Activated T-helper 17 cell treated with anti-CD3 and anti-CD28 coated beads, Interleukin-2, amount 50 U/mL, for 72 hours (primary cell): ENCODE data around the gene SYCP3. TPM values are rescaled to one million over a fixed set of nuclear protein-coding genes. Genes with fewer than 3 reads are reported as not detected.

Experiments used
- ATAC-seq: fragments of 150-1000 bp; cut with Tn5 transposase; replicated peaks from 2 replicates; pipeline ENCODE4 v1.10.0; 2021; ENCODE audit warnings: mild to moderate bottlenecking, moderate library complexity
- H3K27ac Mint-ChIP-seq: one replicate; pipeline ENCODE4 v1.8.0; 2022; ENCODE audit warnings: mixed read lengths
- H3K27me3 Mint-ChIP-seq: one replicate; pipeline ENCODE4 v1.8.0; 2022; ENCODE audit warnings: mixed read lengths
- H3K36me3 Mint-ChIP-seq: one replicate; pipeline ENCODE4 v1.8.0; 2022; ENCODE audit warnings: low read depth, mild to moderate bottlenecking, mixed read lengths
- H3K4me1 Mint-ChIP-seq: one replicate; pipeline ENCODE4 v1.8.0; 2022; ENCODE audit warnings: mixed read lengths
- H3K4me3 Mint-ChIP-seq: one replicate; pipeline ENCODE4 v1.8.0; 2022; ENCODE audit warnings: mild to moderate bottlenecking, mixed read lengths
- H3K9me3 Mint-ChIP-seq: one replicate; pipeline ENCODE4 v1.8.0; 2022; ENCODE audit warnings: mixed read lengths
- total RNA-seq, 2 donors: library from RNA; stranded (reverse); gene quantifications; one replicate each; pipeline ENCODE4 v1.2.3, GENCODE V29; 2022

The SYCP3 gene
- under 1 TPM; 0.30 to 0.42 TPM for total RNA-seq

DNA sequence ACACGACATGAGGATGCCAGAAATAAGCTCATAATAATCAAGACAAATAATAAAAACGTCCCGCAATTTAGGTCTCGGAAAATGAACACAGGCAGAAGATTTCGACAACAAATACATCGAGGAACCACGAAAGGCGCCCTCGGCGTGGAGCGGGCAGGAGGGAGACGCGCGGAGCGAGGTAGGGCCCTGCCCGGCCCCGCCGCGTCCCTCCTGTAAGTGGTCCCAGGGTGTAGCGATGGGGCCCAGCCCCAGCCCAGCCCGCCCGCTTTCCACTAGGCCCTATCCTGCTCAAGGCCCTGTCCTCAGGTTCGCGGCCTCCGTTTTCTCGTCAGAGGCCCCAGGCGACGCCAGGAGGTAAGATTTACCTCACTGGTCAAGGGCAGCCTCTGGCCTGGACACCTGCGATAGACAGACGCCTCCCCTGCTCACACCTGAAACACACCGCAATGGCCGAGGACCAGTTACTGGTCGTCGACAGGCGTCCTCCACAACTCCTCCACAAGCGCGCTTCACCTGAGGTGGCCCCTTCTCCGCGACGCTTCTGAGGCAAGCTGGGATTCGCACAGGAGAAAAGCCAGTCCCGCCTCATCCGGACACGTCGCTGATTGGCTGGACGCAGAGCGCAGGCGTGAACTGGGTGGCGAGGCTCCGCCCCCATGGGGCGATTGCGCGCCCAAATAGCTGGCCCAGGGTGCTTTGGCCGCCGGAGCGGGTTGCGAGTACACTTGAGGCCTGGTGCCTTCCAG is at the start of gene SYCP3:
Gene SYCP3, minus strand, starts transcription at position 543 of the 746 bp plus-strand sequence. CDS start 1,527 bp downstream, outside the sequence.
- no peaks in the 10 kb centered on the region for H3K4me1 Mint-ChIP-seq

DNA sequence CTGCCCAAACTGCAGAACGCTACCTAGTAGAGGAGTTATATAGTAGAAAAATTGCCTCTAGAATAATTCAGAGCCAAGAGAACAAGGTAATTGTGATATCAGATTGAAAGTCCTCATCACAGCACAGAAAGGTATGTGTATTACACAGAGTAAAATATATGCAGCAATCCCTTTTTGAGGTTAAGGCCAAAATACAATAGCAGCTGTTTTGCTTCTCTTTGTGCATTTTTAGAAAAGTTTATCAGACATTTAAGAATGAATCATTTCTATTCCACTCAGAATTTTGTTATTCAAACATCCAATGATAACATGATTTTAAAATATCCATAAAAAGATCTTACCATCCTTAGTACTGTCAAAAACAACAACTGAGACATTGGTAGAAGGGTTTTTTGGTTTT is 46.4 kb upstream of the SYCP3 start:
- H3K27me3 Mint-ChIP-seq: no peaks in the 10 kb centered on the region
- peaks cover 59% of the 10 kb centered on the region for H3K36me3 Mint-ChIP-seq
- H3K4me3 Mint-ChIP-seq: no peak overlapping the region
- H3K27ac Mint-ChIP-seq: no peak overlapping the region
- H3K4me1 Mint-ChIP-seq: peaks cover 21% of the 10 kb centered on the region
- no peaks in the 10 kb centered on the region for H3K9me3 Mint-ChIP-seq
- ATAC-seq: no peak

More for the DNA sequence above, at the start of gene SYCP3:
- Mint-ChIP-seq H3K36me3 (peaks cover 15% of the 10 kb centered on the region), H3K27ac (no peak within 1 kb of the TSS), H3K9me3 (no peaks in the 10 kb centered on the region), H3K4me3 (no peak within 1 kb of the TSS), H3K27me3 (no peaks in the 10 kb centered on the region)
- ATAC-seq: no peak

- no peak for ATAC-seq
- Mint-ChIP-seq H3K4me3 (no peak overlapping the region), H3K4me1 (peaks cover 23% of the 10 kb centered on the region), H3K27ac (peak overlapping the region; percentile 9), H3K36me3 (peaks cover 57% of the 10 kb centered on the region), H3K27me3 (no peaks in the 10 kb centered on the region), H3K9me3 (no peaks in the 10 kb centered on the region)
These were observed 45.1 kb upstream of the SYCP3 start for GRCh38 chr12:101784376-101784775.

- Mint-ChIP-seq H3K27ac (peak overlapping the region; percentile 9), H3K4me3 (no peak overlapping the region), H3K4me1 (peaks cover 23% of the 10 kb centered on the region), H3K27me3 (no peaks in the 10 kb centered on the region), H3K9me3 (no peaks in the 10 kb centered on the region), H3K36me3 (peaks cover 52% of the 10 kb centered on the region)
- no peak for ATAC-seq
These were observed 44.6 kb upstream of the SYCP3 start for GRCh38 chr12:101783838-101784237.

GRCh38 chr12:101783150-101783549 is 43.9 kb upstream of the SYCP3 start:
- peaks cover 23% of the 10 kb centered on the region for H3K4me1 Mint-ChIP-seq
- peaks cover 47% of the 10 kb centered on the region for H3K36me3 Mint-ChIP-seq
- peak overlapping the region; percentile 85 for H3K27ac Mint-ChIP-seq
- H3K4me3 Mint-ChIP-seq: peak overlapping the region; percentile 30
- ATAC-seq: no peak
- H3K9me3 Mint-ChIP-seq: no peaks in the 10 kb centered on the region
- no peaks in the 10 kb centered on the region for H3K27me3 Mint-ChIP-seq

GRCh38 chr12:101782273-101782731 is 43.0 kb upstream of the SYCP3 start:
- ATAC-seq: peak; percentile 79
- Mint-ChIP-seq H3K27me3 (no peaks in the 10 kb centered on the region), H3K36me3 (peaks cover 41% of the 10 kb centered on the region), H3K4me1 (peaks cover 23% of the 10 kb centered on the region), H3K4me3 (peak overlapping the region; percentile 30), H3K9me3 (no peaks in the 10 kb centered on the region), H3K27ac (peak overlapping the region; percentile 85)

- no peaks in the 10 kb centered on the region for H3K27me3 Mint-ChIP-seq
- peak overlapping the region; percentile 85 for H3K27ac Mint-ChIP-seq
- peak; percentile 69 for ATAC-seq
- peak overlapping the region; percentile 30 for H3K4me3 Mint-ChIP-seq
- no peaks in the 10 kb centered on the region for H3K9me3 Mint-ChIP-seq
- peaks cover 36% of the 10 kb centered on the region for H3K36me3 Mint-ChIP-seq
- H3K4me1 Mint-ChIP-seq: peaks cover 23% of the 10 kb centered on the region
These were observed 42.6 kb upstream of the SYCP3 start for GRCh38 chr12:101781834-101782233.

GRCh38 chr12:101780599-101780998 is 41.3 kb upstream of the SYCP3 start:
- H3K4me1 Mint-ChIP-seq: peaks cover 23% of the 10 kb centered on the region
- no peak for ATAC-seq
- peak overlapping the region; percentile 85 for H3K27ac Mint-ChIP-seq
- no peaks in the 10 kb centered on the region for H3K27me3 Mint-ChIP-seq
- no peaks in the 10 kb centered on the region for H3K9me3 Mint-ChIP-seq
- peak overlapping the region; percentile 30 for H3K4me3 Mint-ChIP-seq
- peaks cover 32% of the 10 kb centered on the region for H3K36me3 Mint-ChIP-seq

- no peak for ATAC-seq
- Mint-ChIP-seq H3K9me3 (no peaks in the 10 kb centered on the region), H3K36me3 (peaks cover 23% of the 10 kb centered on the region), H3K27me3 (no peaks in the 10 kb centered on the region), H3K4me1 (peaks cover 23% of the 10 kb centered on the region), H3K27ac (peak overlapping the region; percentile 11), H3K4me3 (no peak overlapping the region)
These were observed 40.4 kb upstream of the SYCP3 start for GRCh38 chr12:101779626-101780025.

GRCh38 chr12:101779200-101779599 is 39.9 kb upstream of the SYCP3 start:
- Mint-ChIP-seq H3K4me3 (no peak overlapping the region), H3K27ac (peak overlapping the region; percentile 17), H3K4me1 (peaks cover 23% of the 10 kb centered on the region), H3K36me3 (peaks cover 19% of the 10 kb centered on the region), H3K9me3 (no peaks in the 10 kb centered on the region), H3K27me3 (no peaks in the 10 kb centered on the region)
- ATAC-seq: no peak

- Mint-ChIP-seq H3K27me3 (no peaks in the 10 kb centered on the region), H3K9me3 (no peaks in the 10 kb centered on the region), H3K4me1 (peaks cover 22% of the 10 kb centered on the region), H3K4me3 (no peak overlapping the region), H3K36me3 (peaks cover 13% of the 10 kb centered on the region), H3K27ac (peak overlapping the region; percentile 50)
- no peak for ATAC-seq
These were observed 38.7 kb upstream of the SYCP3 start for GRCh38 chr12:101777978-101778377.

DNA sequence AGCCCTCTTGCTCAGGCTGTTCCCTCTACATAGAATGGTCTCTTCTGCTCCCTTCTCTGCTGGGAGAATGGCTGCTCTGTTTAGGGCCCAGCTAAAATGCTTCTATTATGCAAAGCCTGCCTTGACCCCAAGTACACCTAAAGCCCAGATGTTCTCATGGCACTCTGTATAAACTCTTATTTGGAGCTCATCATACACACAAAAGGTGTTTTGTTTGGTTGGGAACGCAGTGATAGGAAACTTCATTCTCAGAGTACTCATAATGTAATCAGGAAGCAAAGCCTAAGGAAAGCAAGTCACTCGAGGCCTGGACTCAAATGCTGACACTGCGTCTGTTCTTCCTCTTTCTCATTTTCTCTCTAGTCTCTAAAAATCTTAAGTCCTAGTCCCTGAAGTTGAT is 38.2 kb upstream of the SYCP3 start:
- Mint-ChIP-seq H3K36me3 (peaks cover 13% of the 10 kb centered on the region), H3K9me3 (no peaks in the 10 kb centered on the region), H3K4me3 (no peak overlapping the region), H3K27me3 (no peaks in the 10 kb centered on the region), H3K4me1 (peaks cover 17% of the 10 kb centered on the region), H3K27ac (peak overlapping the region; percentile 21)
- no peak for ATAC-seq

DNA sequence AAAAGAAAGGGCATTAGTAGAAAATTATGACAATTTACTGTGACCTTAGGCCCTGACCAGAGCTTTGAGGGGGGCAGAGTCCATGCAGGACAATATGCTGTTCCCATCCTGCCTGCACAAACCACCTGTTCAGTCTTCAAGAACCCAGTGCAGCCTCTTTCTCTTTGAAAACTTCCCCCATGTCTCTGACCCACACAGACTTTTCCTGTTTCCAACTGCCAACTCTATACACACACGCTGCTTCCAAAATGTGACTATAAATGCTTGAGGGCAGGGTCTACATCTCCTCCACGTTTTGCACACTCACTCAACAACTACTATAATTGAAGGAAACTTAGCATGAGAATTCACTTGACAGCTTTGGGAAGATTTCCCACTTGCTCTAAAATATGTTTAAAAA is 36.6 kb upstream of the SYCP3 start:
- H3K36me3 Mint-ChIP-seq: peaks cover 18% of the 10 kb centered on the region
- no peak overlapping the region for H3K4me3 Mint-ChIP-seq
- H3K27me3 Mint-ChIP-seq: no peaks in the 10 kb centered on the region
- no peak for ATAC-seq
- no peaks in the 10 kb centered on the region for H3K9me3 Mint-ChIP-seq
- H3K4me1 Mint-ChIP-seq: peaks cover 4% of the 10 kb centered on the region
- no peak overlapping the region for H3K27ac Mint-ChIP-seq

GRCh38 chr12:101773650-101774162 is 34.4 kb upstream of the SYCP3 start:
- Mint-ChIP-seq H3K4me1 (no peaks in the 10 kb centered on the region), H3K36me3 (peaks cover 22% of the 10 kb centered on the region), H3K9me3 (no peaks in the 10 kb centered on the region), H3K4me3 (no peak overlapping the region), H3K27ac (no peak overlapping the region), H3K27me3 (no peaks in the 10 kb centered on the region)
- ATAC-seq: peak; percentile 80
